ENCODE data around the gene FTH1. TPM values are rescaled to one million over a fixed set of nuclear protein-coding genes. Genes with fewer than 3 reads are reported as not detected.
A peak's percentile ranks its signal among the peaks of the same experiment; 100 is the strongest.
"Not testable (repeated sequence)": the region's sequence is repeated elsewhere in the genome, so short reads cannot be mapped to it uniquely, and the experiment has no call there.

FTH1 gene
- total RNA-seq, 2 experiments from 2014 or later, result 821 to 824 TPM

DNA sequence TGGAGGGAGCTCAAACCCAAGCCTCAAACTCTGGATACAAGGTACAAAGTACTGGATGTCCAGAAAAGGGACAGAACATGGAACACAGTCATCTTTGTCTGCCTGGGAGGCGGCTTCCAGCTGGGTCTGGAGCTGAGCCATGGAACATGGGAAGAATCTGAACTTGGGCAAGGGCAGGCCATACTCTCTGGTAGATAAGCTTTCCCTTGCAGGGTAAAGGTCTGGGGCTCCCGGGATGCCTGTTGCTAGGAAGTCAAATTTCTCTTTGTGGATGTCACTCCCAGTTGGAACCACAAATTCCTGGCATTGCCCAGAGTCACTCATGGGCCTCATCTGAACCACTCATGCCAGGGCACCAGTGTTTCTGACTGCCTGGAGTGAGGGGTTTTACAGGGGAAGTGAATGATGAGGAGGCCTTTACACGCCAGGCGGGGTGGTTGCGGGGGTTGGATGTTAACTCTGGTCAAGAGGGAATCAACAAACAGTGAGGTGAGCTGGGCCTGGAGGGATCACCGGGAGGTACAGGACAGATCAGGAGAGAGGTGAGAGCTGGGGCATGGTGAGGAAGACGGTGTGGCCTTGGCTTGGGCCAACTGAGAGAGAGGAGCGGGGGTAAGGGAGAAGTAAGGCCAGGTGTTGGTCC lies 5.7 kb downstream of the FTH1 start:
- no peak overlapping the region for H3K4me3 Mint-ChIP-seq
- H3K27me3 Mint-ChIP-seq, result no peaks in the 10 kb centered on the region
- H3K36me3 Mint-ChIP-seq, result peaks cover 37% of the 10 kb centered on the region
- no peak for DNase-seq
- peaks cover 36% of the 10 kb centered on the region for H3K4me1 Mint-ChIP-seq
- no peak overlapping the region for H3K27ac Mint-ChIP-seq
- H3K9me3 Mint-ChIP-seq, result no peaks in the 10 kb centered on the region

DNA sequence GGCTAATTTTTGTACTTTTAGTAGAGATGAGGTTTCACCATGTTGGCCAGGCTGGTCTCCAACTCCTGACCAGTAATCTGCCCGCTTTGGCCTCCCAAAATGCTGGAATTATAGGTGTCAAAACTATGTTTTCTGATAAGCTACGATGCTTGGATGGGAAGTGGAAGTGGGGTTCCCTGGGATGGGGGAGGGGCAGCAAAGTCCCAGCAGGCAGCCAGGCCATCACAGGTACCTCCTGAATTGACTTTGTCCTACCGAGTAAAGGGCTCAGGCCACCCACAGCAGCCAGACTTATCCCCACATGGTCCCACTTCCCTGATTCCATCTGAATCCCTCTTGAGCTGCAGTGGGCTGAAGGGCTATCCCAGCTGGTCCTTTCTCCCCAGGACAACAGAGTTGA lies 6.9 kb downstream of the FTH1 start:
- H3K27me3 Mint-ChIP-seq, result peaks cover 8% of the 10 kb centered on the region
- no peak for DNase-seq
- no peaks in the 10 kb centered on the region for H3K9me3 Mint-ChIP-seq
- no peak overlapping the region for H3K27ac Mint-ChIP-seq
- peaks cover 27% of the 10 kb centered on the region for H3K36me3 Mint-ChIP-seq
- H3K4me3 Mint-ChIP-seq, result no peak overlapping the region
- peaks cover 40% of the 10 kb centered on the region for H3K4me1 Mint-ChIP-seq

GRCh38 chr11:61959678-61960077 lies 7.8 kb downstream of the FTH1 start:
- no peak for DNase-seq
- Mint-ChIP-seq H3K9me3 (no peaks in the 10 kb centered on the region), H3K27me3 (peaks cover 13% of the 10 kb centered on the region), H3K4me3 (no peak overlapping the region), H3K27ac (no peak overlapping the region), H3K4me1 (peaks cover 32% of the 10 kb centered on the region), H3K36me3 (peaks cover 18% of the 10 kb centered on the region)

GRCh38 chr11:61959114-61959513 lies 8.3 kb downstream of the FTH1 start:
- no peak for DNase-seq
- H3K27ac Mint-ChIP-seq, result no peak overlapping the region

GRCh38 chr11:61958590-61958989 lies 8.8 kb downstream of the FTH1 start:
- H3K4me1 Mint-ChIP-seq, result peaks cover 21% of the 10 kb centered on the region
- no peaks in the 10 kb centered on the region for H3K9me3 Mint-ChIP-seq
- H3K27ac Mint-ChIP-seq, result no peak overlapping the region
- DNase-seq, result no peak
- H3K27me3 Mint-ChIP-seq, result peaks cover 24% of the 10 kb centered on the region
- peaks cover 7% of the 10 kb centered on the region for H3K36me3 Mint-ChIP-seq
- H3K4me3 Mint-ChIP-seq, result no peak overlapping the region

More at GRCh38 chr11:61959114-61959513, 8.3 kb downstream of the FTH1 start:
- peaks cover 19% of the 10 kb centered on the region for H3K27me3 Mint-ChIP-seq
- peaks cover 12% of the 10 kb centered on the region for H3K36me3 Mint-ChIP-seq
- H3K4me3 Mint-ChIP-seq, result no peak overlapping the region
- peaks cover 26% of the 10 kb centered on the region for H3K4me1 Mint-ChIP-seq
- H3K9me3 Mint-ChIP-seq, result no peaks in the 10 kb centered on the region

GRCh38 chr11:61957021-61957770 lies 10.2 kb downstream of the FTH1 start:
- no peak for DNase-seq
- Mint-ChIP-seq H3K4me1 (peaks cover 12% of the 10 kb centered on the region), H3K27me3 (peaks cover 25% of the 10 kb centered on the region), H3K36me3 (no peaks in the 10 kb centered on the region), H3K4me3 (no peak overlapping the region), H3K9me3 (no peaks in the 10 kb centered on the region), H3K27ac (no peak overlapping the region)

DNA sequence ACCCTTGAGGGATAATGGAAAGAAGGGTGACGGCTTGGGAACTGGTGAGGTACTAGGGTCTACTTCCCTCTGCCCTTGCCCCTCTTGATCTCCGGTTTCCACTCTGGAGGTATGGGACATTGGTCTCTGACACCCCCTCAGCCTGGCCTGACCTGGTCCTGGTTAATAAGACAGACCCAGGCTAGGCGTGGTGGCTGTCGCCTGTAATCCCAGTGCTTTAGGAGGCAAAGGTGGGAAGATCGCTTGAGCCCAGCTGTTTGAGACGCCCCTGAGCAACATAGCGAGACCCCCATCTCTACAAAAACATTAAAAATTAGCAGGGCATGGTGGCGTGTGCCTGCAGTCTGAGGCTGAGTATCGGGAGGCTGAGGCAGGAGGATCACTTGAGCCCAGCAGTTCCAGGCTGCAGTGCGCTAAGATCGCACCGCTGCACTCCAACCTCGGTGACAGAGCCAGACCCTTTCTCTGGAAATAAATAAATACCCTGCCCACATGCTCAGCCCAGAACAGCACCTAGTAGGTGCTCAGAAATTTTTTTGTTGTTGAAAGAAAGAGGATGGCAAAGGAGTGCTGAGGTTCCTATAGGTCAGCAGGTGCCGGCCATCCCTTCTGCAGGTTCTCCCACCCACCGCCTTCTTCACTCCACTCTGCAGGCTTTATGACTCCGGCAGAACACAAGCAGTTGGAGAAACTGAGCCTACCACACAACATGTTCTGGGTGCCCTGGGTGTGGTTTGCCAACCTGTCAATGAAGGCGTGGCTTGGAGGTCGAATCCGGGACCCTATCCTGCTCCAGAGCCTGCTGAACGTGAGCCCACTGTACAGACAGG lies 11.0 kb downstream of the FTH1 start:
- DNase-seq, result no peak
- H3K9me3 Mint-ChIP-seq, result no peaks in the 10 kb centered on the region
- no peak overlapping the region for H3K4me3 Mint-ChIP-seq
- H3K27ac Mint-ChIP-seq, result no peak overlapping the region
- peaks cover 12% of the 10 kb centered on the region for H3K4me1 Mint-ChIP-seq
- H3K36me3 Mint-ChIP-seq, result no peaks in the 10 kb centered on the region
- H3K27me3 Mint-ChIP-seq, result peaks cover 25% of the 10 kb centered on the region

GRCh38 chr11:61955422-61956135 lies 11.9 kb downstream of the FTH1 start:
- no peaks in the 10 kb centered on the region for H3K9me3 Mint-ChIP-seq
- no peaks in the 10 kb centered on the region for H3K36me3 Mint-ChIP-seq
- H3K4me1 Mint-ChIP-seq, result peaks cover 12% of the 10 kb centered on the region
- H3K27me3 Mint-ChIP-seq, result peaks cover 25% of the 10 kb centered on the region
- DNase-seq, result peak; percentile 51
- H3K4me3 Mint-ChIP-seq, result no peak overlapping the region
- no peak overlapping the region for H3K27ac Mint-ChIP-seq

GRCh38 chr11:61954851-61955421 lies 12.5 kb downstream of the FTH1 start:
- Mint-ChIP-seq H3K4me1 (peaks cover 12% of the 10 kb centered on the region), H3K27ac (no peak overlapping the region), H3K9me3 (no peaks in the 10 kb centered on the region), H3K27me3 (peaks cover 25% of the 10 kb centered on the region), H3K36me3 (no peaks in the 10 kb centered on the region), H3K4me3 (no peak overlapping the region)
- no peak for DNase-seq

- Mint-ChIP-seq H3K27me3 (peaks cover 25% of the 10 kb centered on the region), H3K4me3 (no peak overlapping the region), H3K4me1 (peaks cover 13% of the 10 kb centered on the region), H3K27ac (no peak overlapping the region), H3K36me3 (no peaks in the 10 kb centered on the region), H3K9me3 (no peaks in the 10 kb centered on the region)
- no peak for DNase-seq
Measured at GRCh38 chr11:61954106-61954850, 13.2 kb downstream of the FTH1 start.

DNA sequence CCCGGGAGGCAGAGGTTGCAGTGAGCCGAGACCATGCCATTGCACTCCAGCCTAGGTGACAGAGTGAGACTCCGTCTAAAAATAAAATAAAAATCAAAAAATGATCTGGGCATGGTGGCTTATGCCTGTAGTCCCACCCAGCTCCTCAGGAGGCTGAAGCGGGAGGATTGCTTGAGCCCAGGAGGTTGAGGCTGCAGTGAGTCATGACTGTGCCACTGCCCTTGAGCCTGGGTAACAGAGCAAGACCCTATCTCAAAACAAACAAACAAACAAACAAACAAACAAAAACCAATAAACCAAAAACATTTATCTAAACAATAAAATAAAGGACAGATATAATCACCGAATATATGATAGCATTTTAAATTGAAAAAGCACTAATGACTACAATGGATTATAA lies 13.8 kb downstream of the FTH1 start:
- H3K9me3 Mint-ChIP-seq, H3K36me3 Mint-ChIP-seq, H3K4me3 Mint-ChIP-seq, H3K27ac Mint-ChIP-seq, DNase-seq, H3K4me1 Mint-ChIP-seq: not testable (repeated sequence)
- peaks cover 25% of the 10 kb centered on the region for H3K27me3 Mint-ChIP-seq

GRCh38 chr11:61952882-61953281 lies 14.6 kb downstream of the FTH1 start:
- H3K4me1 Mint-ChIP-seq, result peaks cover 7% of the 10 kb centered on the region
- H3K36me3 Mint-ChIP-seq, result no peaks in the 10 kb centered on the region
- no peaks in the 10 kb centered on the region for H3K9me3 Mint-ChIP-seq
- no peak overlapping the region for H3K4me3 Mint-ChIP-seq
- no peak overlapping the region for H3K27ac Mint-ChIP-seq
- H3K27me3 Mint-ChIP-seq, result peaks cover 25% of the 10 kb centered on the region
- no peak for DNase-seq

GRCh38 chr11:61951484-61952135 lies 15.8 kb downstream of the FTH1 start:
- no peak overlapping the region for H3K4me3 Mint-ChIP-seq
- H3K27me3 Mint-ChIP-seq, result peaks cover 25% of the 10 kb centered on the region
- DNase-seq, result no peak
- peaks cover 8% of the 10 kb centered on the region for H3K4me1 Mint-ChIP-seq
- no peak overlapping the region for H3K27ac Mint-ChIP-seq
- H3K36me3 Mint-ChIP-seq, result no peaks in the 10 kb centered on the region
- no peaks in the 10 kb centered on the region for H3K9me3 Mint-ChIP-seq
